IMR-90 (cell line): ENCODE data around the gene FOSL1. TPM values are rescaled to one million over a fixed set of nuclear protein-coding genes. Genes with fewer than 3 reads are reported as not detected.

Experiments used
- ATAC-seq: fragments of 200-7000 bp; cut with Tn5 transposase; 2 replicates; pipeline ENCODE4 v1.9.1; 2020; ENCODE audit warnings: low read depth, mild to moderate bottlenecking, moderate library complexity
- BruUV-seq: library from RNA; stranded (reverse); fragments of 400-500 nt; replicated peaks from 2 replicates; lab custom pipeline; 2021; lab: Mats Ljungman, UMichigan
- CTCF ChIA-PET: fragments of 300-600 bp; formaldehyde crosslinking; extraction: SDS; loops from one replicate; lab custom pipeline; 2021; ENCODE audit warnings: antibody characterized with exemption; lab: Yijun Ruan, JAX
- POLR2A ChIA-PET: fragments of 300-600 bp; sonication (Branson Sonifier 250); formaldehyde crosslinking; loops from one replicate; lab custom pipeline; 2022; ENCODE audit warnings: antibody characterized with exemption; ENCODE audit not compliant: unreplicated experiment; lab: Charles Lee
- DNase-seq: peaks from one replicate; pipeline ENCODE4 v3.0.0; 2013
- H2AFZ ChIP-seq: replicated peaks from 2 replicates; pipeline ENCODE3; 2013; ENCODE audit warnings: low read length, mild to moderate bottlenecking; ENCODE audit not compliant: poor library complexity
- H2AK5ac ChIP-seq: 2 replicates; pipeline ENCODE4 v1.6.1; 2013; ENCODE audit warnings: low read depth, low read length, inconsistent platforms
- H2AK9ac ChIP-seq: replicated peaks from 2 replicates; pipeline ENCODE3; 2013; ENCODE audit warnings: mild to moderate bottlenecking, low read depth, low read length, moderate library complexity; ENCODE audit not compliant: poor library complexity
- H2BK120ac ChIP-seq: 2 replicates; pipeline ENCODE4 v1.6.1; 2013; ENCODE audit warnings: low read depth, low read length, inconsistent platforms
- H2BK15ac ChIP-seq: 3 replicates; pipeline ENCODE4 v1.6.1; 2013; ENCODE audit warnings: low read depth, low read length, inconsistent platforms
- H2BK20ac ChIP-seq: 2 replicates; pipeline ENCODE4 v1.6.1; 2013; ENCODE audit warnings: low read depth, mild to moderate bottlenecking, inconsistent platforms, low read length, moderate library complexity
- H2BK5ac ChIP-seq: 2 replicates; pipeline ENCODE4 v1.6.1; 2013; ENCODE audit warnings: mild to moderate bottlenecking, low read depth, low read length, inconsistent platforms; ENCODE audit not compliant: poor library complexity, severe bottlenecking
- H3K14ac ChIP-seq: replicated peaks from 2 replicates; pipeline ENCODE4 v1.6.1; 2013; ENCODE audit warnings: low read depth, low read length, inconsistent platforms
- H3K18ac ChIP-seq: 2 replicates; pipeline ENCODE4 v1.6.1; 2013; ENCODE audit warnings: low read depth, low read length, control low read depth
- H3K23ac ChIP-seq: 2 replicates; pipeline ENCODE4 v1.6.1; 2013; ENCODE audit warnings: low read depth, low read length, inconsistent platforms
- H3K27ac ChIP-seq: 2 replicates; pipeline ENCODE4 v1.5.1; 2013; ENCODE audit warnings: mild to moderate bottlenecking, control low read depth, low read length; ENCODE audit not compliant: insufficient read depth
- H3K27me3 ChIP-seq: 2 replicates; pipeline ENCODE4 v1.6.1; 2013; ENCODE audit warnings: low read length; ENCODE audit not compliant: control insufficient read depth, insufficient read depth
- H3K36me3 ChIP-seq: 2 replicates; pipeline ENCODE4 v1.6.1; 2013; ENCODE audit warnings: low read length, mixed read lengths; ENCODE audit not compliant: control insufficient read depth, insufficient read depth
- H3K4ac ChIP-seq: 2 replicates; pipeline ENCODE4 v1.6.1; 2013; ENCODE audit warnings: low read depth, low read length, inconsistent platforms
- H3K4me1 ChIP-seq: 2 replicates; pipeline ENCODE4 v1.6.1; 2013; ENCODE audit warnings: low read length, mixed read lengths; ENCODE audit not compliant: control insufficient read depth, insufficient read depth
- H3K4me2 ChIP-seq: 2 replicates; pipeline ENCODE4 v1.6.1; 2013; ENCODE audit warnings: low read depth, mild to moderate bottlenecking, control low read depth, low read length, moderate library complexity
- H3K4me3 ChIP-seq: 2 replicates; pipeline ENCODE4 v1.5.1; 2013; ENCODE audit warnings: low read depth, mild to moderate bottlenecking, control low read depth, low read length, moderate library complexity; ENCODE audit not compliant: insufficient read depth
- H3K56ac ChIP-seq: 2 replicates; pipeline ENCODE4 v1.6.1; 2013; ENCODE audit warnings: low read length, inconsistent platforms; ENCODE audit not compliant: insufficient read depth; ENCODE audit errors: extremely low read depth
- H3K79me1 ChIP-seq, 2 experiments: 2 replicates each; pipeline ENCODE4 v1.6.1; 2013; ENCODE audit warnings: low read length in 2 of 2, inconsistent platforms in 1 of 2, low read depth in 1 of 2
- H3K9ac ChIP-seq: 2 replicates; pipeline ENCODE4 v1.6.1; 2013; ENCODE audit warnings: low read depth, low read length, control low read depth
- H3K9me1 ChIP-seq: 2 replicates; pipeline ENCODE4 v1.6.1; 2013; ENCODE audit warnings: low read length, inconsistent platforms; ENCODE audit not compliant: insufficient read depth
- H3K9me3 ChIP-seq: 2 replicates; pipeline ENCODE4 v1.6.1; 2013; ENCODE audit warnings: low read length; ENCODE audit not compliant: control insufficient read depth, insufficient read depth
- H4K20me1 ChIP-seq: 2 replicates; pipeline ENCODE4 v1.6.1; 2013; ENCODE audit warnings: low read length, inconsistent platforms; ENCODE audit not compliant: insufficient read depth
- H4K5ac ChIP-seq: 2 replicates; pipeline ENCODE4 v1.6.1; 2013; ENCODE audit warnings: mild to moderate bottlenecking, low read depth, low read length, control low read depth
- H4K8ac ChIP-seq, 2 experiments: 2 replicates each; pipeline ENCODE4 v1.6.1; 2013; ENCODE audit warnings: low read depth in 2 of 2, low read length in 2 of 2, control low read depth in 1 of 2, inconsistent platforms in 1 of 2
- H4K91ac ChIP-seq: 2 replicates; pipeline ENCODE4 v1.6.1; 2013; ENCODE audit warnings: low read depth, low read length, inconsistent platforms; ENCODE audit not compliant: insufficient read depth
- BHLHE40 ChIP-seq: fragments of 150-350 bp; IDR thresholded peaks from 2 replicates; pipeline ENCODE4 v1.6.1; 2016; ENCODE audit warnings: mild to moderate bottlenecking, low read depth, low read length
- CEBPB ChIP-seq: IDR thresholded peaks from 2 replicates; pipeline ENCODE4 v1.6.1; 2012; ENCODE audit warnings: low read depth, low read length, improper control_type of control experiment
- CHD1 ChIP-seq: IDR thresholded peaks from 2 replicates; pipeline ENCODE4 v1.6.1; 2012; ENCODE audit warnings: low read depth, low read length, improper control_type of control experiment
- CTCF ChIP-seq: conservative IDR thresholded peaks from 2 replicates; pipeline ENCODE4 v1.5.1; 2012; ENCODE audit warnings: mild to moderate bottlenecking, low read depth, low read length, improper control_type of control experiment
- ELK1 ChIP-seq: fragments of 150-350 bp; IDR thresholded peaks from 2 replicates; pipeline ENCODE4 v1.6.1; 2016; ENCODE audit warnings: low read depth, mild to moderate bottlenecking, low read length, moderate library complexity, borderline replicate concordance
- FOS ChIP-seq: fragments of 150-350 bp; IDR thresholded peaks from 2 replicates; pipeline ENCODE4 v1.6.1; 2016; ENCODE audit warnings: low read depth, low read length
- MAFK ChIP-seq: IDR thresholded peaks from 2 replicates; pipeline ENCODE4 v1.6.1; 2012; ENCODE audit warnings: low read depth, low read length, improper control_type of control experiment
- MAZ ChIP-seq: IDR thresholded peaks from 2 replicates; pipeline ENCODE4 v1.6.1; 2012; ENCODE audit warnings: low read depth, mild to moderate bottlenecking, low read length, improper control_type of control experiment, moderate library complexity, borderline replicate concordance
- MXI1 ChIP-seq: IDR thresholded peaks from 2 replicates; pipeline ENCODE4 v1.6.1; 2012; ENCODE audit warnings: low read depth, mild to moderate bottlenecking, low read length, moderate library complexity, borderline replicate concordance
- NFE2L2 ChIP-seq: fragments of 150-350 bp; IDR thresholded peaks from 2 replicates; pipeline ENCODE4 v1.6.1; 2016; ENCODE audit warnings: low read depth, mild to moderate bottlenecking, low read length
- POLR2A ChIP-seq: IDR thresholded peaks from 2 replicates; pipeline ENCODE4 v1.6.1; 2012; ENCODE audit warnings: mild to moderate bottlenecking, low read depth, low read length
- RAD21 ChIP-seq: IDR thresholded peaks from 2 replicates; pipeline ENCODE4 v1.6.1; 2012; ENCODE audit warnings: low read length, improper control_type of control experiment
- RCOR1 ChIP-seq: IDR thresholded peaks from 2 replicates; pipeline ENCODE4 v1.6.1; 2012; ENCODE audit warnings: mild to moderate bottlenecking, low read length, improper control_type of control experiment; ENCODE audit not compliant: insufficient replicate concordance
- RFX5 ChIP-seq: IDR thresholded peaks from 2 replicates; pipeline ENCODE4 v1.8.0; 2012; ENCODE audit warnings: low read depth, mild to moderate bottlenecking, low read length, moderate library complexity
- SMC3 ChIP-seq: fragments of 150-350 bp; IDR thresholded peaks from 2 replicates; pipeline ENCODE4 v1.6.1; 2016; ENCODE audit warnings: low read depth, mild to moderate bottlenecking, antibody characterized with exemption, low read length, moderate library complexity
- USF2 ChIP-seq: fragments of 150-350 bp; IDR thresholded peaks from 2 replicates; pipeline ENCODE4 v1.6.1; 2017; ENCODE audit warnings: mild to moderate bottlenecking, antibody characterized with exemption, low read length, low read depth
- WGBS, 2 experiments: methylation state at CpG; one replicate each; pipeline versions ENCODE4 v1.1.5 to v1.1.7; 2013; ENCODE audit warnings: missing lambda C conversion rate in 2 of 2; ENCODE audit not compliant: insufficient read length in 1 of 2; ENCODE audit errors: extremely low coverage in 2 of 2; 5-methylcytosine and 5-hydroxymethylcytosine counted together
- dilution Hi-C: fragments of 300-500 bp; cut with HindIII; formaldehyde crosslinking; loops from one replicate; pipeline ENCODE4 v1.14.3; 2018; ENCODE audit warnings: low sequenced_read_pairs; ENCODE audit not compliant: unreplicated experiment
- in situ Hi-C: fragments of 300-500 bp; cut with MboI; formaldehyde crosslinking; loops from 3 replicates; pipeline ENCODE4 v1.14.3; 2019; ENCODE audit warnings: low sequenced_read_pairs, inconsistent platforms, mixed read lengths
- intact Hi-C: fragments of 100-400 bp; cut with micrococcal nuclease; formaldehyde crosslinking; loops from 2 replicates; pipeline ENCODE4 v1.10.0; 2022
- polyA plus RNA-seq, 3 experiments: library from polyadenylated mRNA; depleted of rRNA; stranded (reverse); fragments of >200 nt; gene quantifications; 2 replicates each; pipeline ENCODE4 v1.2.3, GENCODE V29; 2012; ENCODE audit warnings: low replicate concordance in 1 of 3
- total RNA-seq: library from RNA; depleted of rRNA; stranded (reverse); fragments of >200 nt; gene quantifications from 2 replicates; pipeline ENCODE4 v1.2.3, GENCODE V29; 2012

FOSL1 gene
- total and polyA plus RNA-seq, 2 of the 4 experiments (the other 2 are of a cell fraction), result 17.2 to 107 TPM

GRCh38 chr11:65842144-65842543, 58.0 kb downstream of the FOSL1 start:
- ATAC-seq, result no peak
- dilution Hi-C loops, result no loop called here
- POLR2A ChIA-PET, result no interaction called here

More at GRCh38 chr11:65842144-65842543, 58.0 kb downstream of the FOSL1 start:
- TF ChIP-seq USF2 (no peak), RAD21 (no peak), CEBPB (no peak), MAZ (no peak), ELK1 (no peak), POLR2A (no peak), BHLHE40 (no peak), MAFK (no peak), NFE2L2 (no peak), SMC3 (no peak), CHD1 (no peak), FOS (no peak), RFX5 (no peak), CTCF (no peak), MXI1 (no peak), RCOR1 (no peak)
- Histone ChIP-seq H3K56ac (no peak overlapping the region), H4K8ac (no peak overlapping the region), H3K14ac (no peak overlapping the region), H2BK20ac (no peak overlapping the region), H3K4me2 (no peak overlapping the region), H3K79me1 (no peaks in the 10 kb centered on the region), H3K27me3 (no peaks in the 10 kb centered on the region), H2BK120ac (no peak overlapping the region), H3K4ac (no peak overlapping the region), H4K20me1 (no peaks in the 10 kb centered on the region), H2AK9ac (no peak overlapping the region), H3K9me1 (no peaks in the 10 kb centered on the region), H3K4me1 (no peaks in the 10 kb centered on the region), H3K27ac (no peak overlapping the region), H3K4me3 (no peak overlapping the region), H2AFZ (no peak overlapping the region), H3K9me3 (no peaks in the 10 kb centered on the region), H3K36me3 (no peaks in the 10 kb centered on the region), H3K18ac (no peak overlapping the region), H2BK5ac (no peak overlapping the region), H2BK15ac (no peak overlapping the region), H2AK5ac (no peak overlapping the region), H4K91ac (no peak overlapping the region), H3K9ac (no peak overlapping the region), H3K23ac (no peak overlapping the region), H4K5ac (no peak overlapping the region)
- WGBS, 2 experiments, result no CpG with 5 or more reads among the region's 4 CpGs
- CTCF ChIA-PET, result no interaction called here
- BruUV-seq, result no TSS peak
- in situ Hi-C loops (no loop called here), intact Hi-C loops (no loop called here)
- no peak for DNase-seq
